GM13977 (cell line): Measurements from ENCODE around the gene LUZP2.

Experiments used
- DNase-seq: peaks from one replicate; pipeline ENCODE4 v3.0.0; 2012; ENCODE audit warnings: low spot score
- CTCF ChIP-seq: IDR thresholded peaks from 2 replicates; pipeline ENCODE4 v1.5.1; 2012; ENCODE audit warnings: mild to moderate bottlenecking, control low read depth; ENCODE audit not compliant: insufficient read depth; ENCODE audit errors: extremely low read depth, missing control alignments
- in situ Hi-C: fragments of 300-500 bp; cut with MboI; formaldehyde crosslinking; loops from one replicate; pipeline ENCODE4 v1.12.0; 2022; ENCODE audit warnings: low sequenced_read_pairs, low pct_unique_long_range_greater_than_20kb, mixed read lengths, inconsistent platforms; ENCODE audit not compliant: unreplicated experiment

Gene LUZP2

GRCh38 chr11:24748261-24748660 is 251.4 kb downstream of the LUZP2 start:
- in situ Hi-C loops = no loop called here
- no peak for TF ChIP-seq CTCF
- DNase-seq = no peak

- no peak for DNase-seq
- TF ChIP-seq CTCF = no peak
- in situ Hi-C loops = no loop called here
Observed at GRCh38 chr11:24754406-24754805, 257.6 kb downstream of the LUZP2 start.

GRCh38 chr11:24755260-24755839 is 258.5 kb downstream of the LUZP2 start:
- in situ Hi-C loops = no loop called here
- TF ChIP-seq CTCF = no peak
- DNase-seq = no peak

GRCh38 chr11:24759742-24760141 is 262.9 kb downstream of the LUZP2 start:
- no peak for DNase-seq
- TF ChIP-seq CTCF = no peak
- in situ Hi-C loops = no loop called here

- no peak for DNase-seq
Observed at GRCh38 chr11:24760681-24761080, 263.8 kb downstream of the LUZP2 start.

GRCh38 chr11:24762076-24762475 is 265.2 kb downstream of the LUZP2 start:
- in situ Hi-C loops = no loop called here
- TF ChIP-seq CTCF = no peak
- DNase-seq = no peak

More at GRCh38 chr11:24760681-24761080, 263.8 kb downstream of the LUZP2 start:
- in situ Hi-C loops = no loop called here
- TF ChIP-seq CTCF = no peak
